ENCODE results near the gene GALNT2.

GALNT2 gene

GRCh38 chr1:230048322-230048721, 18.7 kb upstream of the GALNT2 start:
- no peak overlapping the region for H3K4ac ChIP-seq (ENCODE audit: low read depth, low read length)

GRCh38 chr1:230048922-230049321, 18.1 kb upstream of the GALNT2 start:
- H3K36me3 ChIP-seq (ENCODE audit: control insufficient read depth in 1 of 2, insufficient read depth in 2 of 2, low read length in 2 of 2): no peaks in the 10 kb centered on the region
- H3K79me2 ChIP-seq (ENCODE audit: control insufficient read depth, insufficient read depth, low read length, poor library complexity): no peaks in the 10 kb centered on the region
- no peak overlapping the region for H2AK5ac ChIP-seq (ENCODE audit: low read length)
- no peaks in the 10 kb centered on the region for H3K27me3 ChIP-seq (ENCODE audit: insufficient read depth, low read length)
- no peak overlapping the region for H3K27ac ChIP-seq (ENCODE audit: low read depth, low read length)
- H3K9ac ChIP-seq (ENCODE audit: low read length): no peak overlapping the region
- H4K12ac ChIP-seq (ENCODE audit: low read depth, low read length): no peak overlapping the region
- H4K8ac ChIP-seq (ENCODE audit: low read depth, low read length): no peak overlapping the region
- no peaks in the 10 kb centered on the region for H3K79me1 ChIP-seq (ENCODE audit: low read length)
- no peak overlapping the region for H2BK5ac ChIP-seq (ENCODE audit: low read depth, low read length, poor library complexity)
- H3K14ac ChIP-seq (ENCODE audit: low read length): no peak overlapping the region
- WGBS (ENCODE audit: extremely low coverage, insufficient coverage, insufficient read length): no CpG with 5 or more reads among the region's 1 CpG
- H3K4ac ChIP-seq (ENCODE audit: low read depth, low read length): no peak overlapping the region
- H3K23ac ChIP-seq (ENCODE audit: low read length): no peak overlapping the region
- H2BK120ac ChIP-seq (ENCODE audit: insufficient read depth, low read length, poor library complexity): no peak overlapping the region
- DNase-seq: no peak
- no peak overlapping the region for H3K18ac ChIP-seq (ENCODE audit: low read length)
- no peak overlapping the region for H2BK12ac ChIP-seq (ENCODE audit: low read length)
- no peaks in the 10 kb centered on the region for H3K9me3 ChIP-seq (ENCODE audit: insufficient read depth, low read depth, low read length)
- no peak overlapping the region for H3K4me2 ChIP-seq (ENCODE audit: low read length)
- no peak overlapping the region for H3K4me3 ChIP-seq (ENCODE audit: low read depth, low read length)
- no peaks in the 10 kb centered on the region for H3K4me1 ChIP-seq (ENCODE audit: control insufficient read depth in 1 of 2, insufficient read depth in 2 of 2, low read length in 2 of 2)
- H4K91ac ChIP-seq (ENCODE audit: low read depth, low read length): no peak overlapping the region
- H2AFZ ChIP-seq (ENCODE audit: insufficient read depth, low read length, poor library complexity): no peak overlapping the region

More at GRCh38 chr1:230048322-230048721, 18.7 kb upstream of the GALNT2 start:
- no peaks in the 10 kb centered on the region for H3K27me3 ChIP-seq (ENCODE audit: insufficient read depth, low read length)
- H4K91ac ChIP-seq (ENCODE audit: low read depth, low read length): no peak overlapping the region
- no peak overlapping the region for H3K9ac ChIP-seq (ENCODE audit: low read length)
- no peak overlapping the region for H3K4me2 ChIP-seq (ENCODE audit: low read length)
- H3K79me2 ChIP-seq (ENCODE audit: control insufficient read depth, insufficient read depth, low read length, poor library complexity): no peaks in the 10 kb centered on the region
- H3K79me1 ChIP-seq (ENCODE audit: low read length): no peaks in the 10 kb centered on the region
- H3K18ac ChIP-seq (ENCODE audit: low read length): no peak overlapping the region
- no peak overlapping the region for H4K12ac ChIP-seq (ENCODE audit: low read depth, low read length)
- H3K14ac ChIP-seq (ENCODE audit: low read length): no peak overlapping the region
- H3K4me3 ChIP-seq (ENCODE audit: low read depth, low read length): no peak overlapping the region
- WGBS (ENCODE audit: extremely low coverage, insufficient coverage, insufficient read length): no CpG with 5 or more reads among the region's 2 CpGs
- no peak overlapping the region for H2AFZ ChIP-seq (ENCODE audit: insufficient read depth, low read length, poor library complexity)
- H3K4me1 ChIP-seq (ENCODE audit: control insufficient read depth in 1 of 2, insufficient read depth in 2 of 2, low read length in 2 of 2): no peaks in the 10 kb centered on the region
- H2BK120ac ChIP-seq (ENCODE audit: insufficient read depth, low read length, poor library complexity): no peak overlapping the region
- peak overlapping the region; percentile 13 for H3K23ac ChIP-seq (ENCODE audit: low read length)
- H3K36me3 ChIP-seq (ENCODE audit: control insufficient read depth in 1 of 2, insufficient read depth in 2 of 2, low read length in 2 of 2): no peaks in the 10 kb centered on the region
- H3K9me3 ChIP-seq (ENCODE audit: insufficient read depth, low read depth, low read length): no peaks in the 10 kb centered on the region
- DNase-seq: peak; percentile 40 to 67
- H2AK5ac ChIP-seq (ENCODE audit: low read length): no peak overlapping the region
- H3K27ac ChIP-seq (ENCODE audit: low read depth, low read length): no peak overlapping the region
- no peak overlapping the region for H2BK5ac ChIP-seq (ENCODE audit: low read depth, low read length, poor library complexity)
- no peak overlapping the region for H2BK12ac ChIP-seq (ENCODE audit: low read length)
- no peak overlapping the region for H4K8ac ChIP-seq (ENCODE audit: low read depth, low read length)

DNA sequence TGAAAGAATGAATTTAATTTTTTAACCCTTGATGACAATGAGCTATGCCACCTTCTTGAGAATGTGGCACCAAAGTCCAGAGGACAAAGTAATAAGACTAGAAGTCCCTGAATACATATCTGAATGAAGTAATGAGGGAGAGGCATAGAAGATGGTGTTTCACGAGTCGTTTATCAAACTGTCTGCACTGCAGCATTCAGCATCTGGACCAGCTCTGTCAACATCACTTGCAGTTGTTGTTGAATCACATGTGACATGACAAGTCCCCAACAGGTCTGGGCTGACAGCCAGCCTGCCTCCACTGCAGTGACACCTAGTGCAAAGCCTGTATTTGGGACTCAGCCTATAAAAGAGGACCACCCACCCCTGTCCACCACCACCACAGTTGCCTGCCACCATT, 17.3 kb upstream of the GALNT2 start:
- no CpG with 5 or more reads among the region's 2 CpGs for WGBS (ENCODE audit: extremely low coverage, insufficient coverage, insufficient read length)

DNA sequence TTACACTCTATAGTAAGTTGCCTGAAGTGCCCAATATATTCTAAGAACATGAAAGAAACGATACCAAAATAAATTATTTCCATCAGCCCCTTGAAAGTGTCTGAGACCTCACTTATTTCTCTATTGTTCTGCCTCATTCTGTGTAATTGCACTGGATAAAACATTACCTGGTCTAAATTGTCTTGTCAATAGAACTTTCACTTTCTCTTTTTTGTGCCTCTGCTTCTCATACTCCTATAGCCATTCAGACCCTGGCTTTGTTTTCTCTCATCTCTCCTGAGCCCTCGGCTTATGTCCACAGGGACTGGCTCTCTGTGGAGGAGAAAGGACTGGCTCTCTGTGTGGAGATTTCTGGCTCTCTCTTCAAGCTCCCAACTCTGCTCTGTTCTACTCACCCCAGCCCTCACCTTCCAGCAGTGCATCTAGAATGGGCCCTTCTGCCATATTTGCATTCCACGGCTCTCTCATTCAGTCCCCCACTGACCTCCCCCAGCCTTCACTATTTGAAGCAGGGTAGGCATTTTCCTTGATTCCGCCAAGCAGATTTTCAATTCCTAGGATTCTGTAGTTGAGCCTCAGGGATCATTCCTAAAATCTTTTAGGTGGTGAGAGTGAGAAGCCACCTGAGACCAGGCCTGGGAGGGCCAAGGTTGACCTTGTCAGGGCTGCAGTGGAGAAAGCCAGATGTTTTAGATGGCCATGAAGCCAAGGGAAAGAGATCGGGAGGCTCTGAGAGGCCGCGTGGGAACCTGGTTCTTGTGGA, 15.9 kb upstream of the GALNT2 start:
- Histone ChIP-seq H4K8ac (ENCODE audit: low read depth, low read length) (no peak overlapping the region), H2AFZ (ENCODE audit: insufficient read depth, low read length, poor library complexity) (no peak overlapping the region)

More for the DNA sequence above, 17.3 kb upstream of the GALNT2 start:
- H3K23ac ChIP-seq (ENCODE audit: low read length): no peak overlapping the region
- H3K4me1 ChIP-seq (ENCODE audit: control insufficient read depth in 1 of 2, insufficient read depth in 2 of 2, low read length in 2 of 2): no peaks in the 10 kb centered on the region
- H3K9me3 ChIP-seq (ENCODE audit: insufficient read depth, low read depth, low read length): no peaks in the 10 kb centered on the region
- no peak overlapping the region for H4K8ac ChIP-seq (ENCODE audit: low read depth, low read length)
- no peaks in the 10 kb centered on the region for H3K79me1 ChIP-seq (ENCODE audit: low read length)
- H3K27ac ChIP-seq (ENCODE audit: low read depth, low read length): no peak overlapping the region
- H2BK120ac ChIP-seq (ENCODE audit: insufficient read depth, low read length, poor library complexity): no peak overlapping the region
- H4K91ac ChIP-seq (ENCODE audit: low read depth, low read length): no peak overlapping the region
- H2BK12ac ChIP-seq (ENCODE audit: low read length): no peak overlapping the region
- H3K79me2 ChIP-seq (ENCODE audit: control insufficient read depth, insufficient read depth, low read length, poor library complexity): no peaks in the 10 kb centered on the region
- H2BK5ac ChIP-seq (ENCODE audit: low read depth, low read length, poor library complexity): no peak overlapping the region
- H3K9ac ChIP-seq (ENCODE audit: low read length): no peak overlapping the region
- no peak overlapping the region for H3K18ac ChIP-seq (ENCODE audit: low read length)
- no peak overlapping the region for H3K4me2 ChIP-seq (ENCODE audit: low read length)
- no peaks in the 10 kb centered on the region for H3K36me3 ChIP-seq (ENCODE audit: control insufficient read depth in 1 of 2, insufficient read depth in 2 of 2, low read length in 2 of 2)
- H3K4me3 ChIP-seq (ENCODE audit: low read depth, low read length): no peak overlapping the region
- no peak overlapping the region for H2AFZ ChIP-seq (ENCODE audit: insufficient read depth, low read length, poor library complexity)
- H2AK5ac ChIP-seq (ENCODE audit: low read length): no peak overlapping the region
- H3K4ac ChIP-seq (ENCODE audit: low read depth, low read length): no peak overlapping the region
- DNase-seq: no peak
- H3K27me3 ChIP-seq (ENCODE audit: insufficient read depth, low read length): no peaks in the 10 kb centered on the region
- no peak overlapping the region for H3K14ac ChIP-seq (ENCODE audit: low read length)
- H4K12ac ChIP-seq (ENCODE audit: low read depth, low read length): no peak overlapping the region

More for the DNA sequence above, 15.9 kb upstream of the GALNT2 start:
- no peak overlapping the region for H3K4me2 ChIP-seq (ENCODE audit: low read length)
- no peak overlapping the region for H3K23ac ChIP-seq (ENCODE audit: low read length)
- no peak overlapping the region for H3K18ac ChIP-seq (ENCODE audit: low read length)
- DNase-seq: peak in 1 of 2 donors; percentile 56
- H2BK12ac ChIP-seq (ENCODE audit: low read length): no peak overlapping the region
- no peaks in the 10 kb centered on the region for H3K36me3 ChIP-seq (ENCODE audit: control insufficient read depth in 1 of 2, insufficient read depth in 2 of 2, low read length in 2 of 2)
- no peaks in the 10 kb centered on the region for H3K9me3 ChIP-seq (ENCODE audit: insufficient read depth, low read depth, low read length)
- no peak overlapping the region for H3K14ac ChIP-seq (ENCODE audit: low read length)
- no peak overlapping the region for H4K12ac ChIP-seq (ENCODE audit: low read depth, low read length)
- no peaks in the 10 kb centered on the region for H3K27me3 ChIP-seq (ENCODE audit: insufficient read depth, low read length)
- no peak overlapping the region for H3K27ac ChIP-seq (ENCODE audit: low read depth, low read length)
- H3K4ac ChIP-seq (ENCODE audit: low read depth, low read length): no peak overlapping the region
- H3K9ac ChIP-seq (ENCODE audit: low read length): no peak overlapping the region
- no peaks in the 10 kb centered on the region for H3K79me2 ChIP-seq (ENCODE audit: control insufficient read depth, insufficient read depth, low read length, poor library complexity)
- no peak overlapping the region for H2AK5ac ChIP-seq (ENCODE audit: low read length)
- no peaks in the 10 kb centered on the region for H3K79me1 ChIP-seq (ENCODE audit: low read length)
- H4K91ac ChIP-seq (ENCODE audit: low read depth, low read length): no peak overlapping the region
- H2BK5ac ChIP-seq (ENCODE audit: low read depth, low read length, poor library complexity): no peak overlapping the region
- H3K4me3 ChIP-seq (ENCODE audit: low read depth, low read length): no peak overlapping the region
- no CpG with 5 or more reads among the region's 7 CpGs for WGBS (ENCODE audit: extremely low coverage, insufficient coverage, insufficient read length)
- H2BK120ac ChIP-seq (ENCODE audit: insufficient read depth, low read length, poor library complexity): no peak overlapping the region
- H3K4me1 ChIP-seq (ENCODE audit: control insufficient read depth in 1 of 2, insufficient read depth in 2 of 2, low read length in 2 of 2): no peaks in the 10 kb centered on the region

Data from trophoblast cell (in vitro differentiated cells and primary cell).